ENCODE measurements around the gene SENP8.
"Not testable (repeated sequence)": the region's sequence is repeated elsewhere in the genome, so short reads cannot be mapped to it uniquely, and the experiment has no call there.

The SENP8 gene

DNA sequence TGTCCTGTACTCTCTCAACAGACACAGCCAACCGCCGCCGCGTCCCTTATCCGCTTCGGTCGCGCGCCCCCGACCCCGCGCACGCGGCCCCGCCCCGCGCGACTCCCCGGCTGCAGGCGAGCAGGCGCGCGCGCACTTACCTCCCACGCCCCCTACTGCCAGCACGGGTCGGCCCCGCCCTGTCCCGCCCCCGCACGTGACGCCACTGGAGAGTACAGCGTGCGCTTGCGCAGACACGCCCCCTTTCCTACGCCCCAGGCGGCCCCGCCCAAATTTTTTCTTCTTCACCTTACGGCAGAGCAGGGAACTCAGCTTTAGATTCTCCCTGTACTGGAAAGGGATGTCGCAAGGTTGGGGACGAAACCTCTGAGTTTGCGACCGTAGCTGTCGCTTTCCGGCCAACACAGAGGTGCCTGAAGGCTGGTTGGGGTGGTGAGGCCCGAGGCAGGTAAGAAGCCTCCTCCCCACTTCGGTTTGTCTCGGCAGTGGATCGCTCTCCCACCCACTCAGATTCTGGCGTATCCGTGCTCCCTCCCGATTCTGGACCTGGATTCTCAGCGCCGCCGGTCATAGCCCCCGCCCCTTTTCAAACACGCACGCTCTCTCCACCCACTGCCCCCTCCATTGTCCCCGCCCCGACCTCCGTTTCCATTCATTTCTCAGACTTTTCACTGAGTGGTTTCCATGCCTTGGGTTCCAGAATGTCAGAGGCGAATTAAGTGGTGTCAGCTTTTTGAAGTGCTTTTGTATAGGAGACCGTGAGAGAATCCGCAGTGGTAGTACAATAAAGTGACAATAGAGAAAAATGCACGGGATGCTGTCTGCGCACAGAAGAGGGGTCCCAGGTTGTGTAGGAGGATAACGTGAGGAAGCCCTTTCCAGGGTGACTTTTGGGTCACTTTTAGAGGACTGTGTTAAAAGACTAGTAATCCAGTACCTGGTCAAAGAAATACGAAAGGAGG is at the start of gene SENP8, which contains the start of gene MYO9A:
SENP8 (plus strand) TSS at position 387 of the 962 bp plus-strand sequence. CDS start 21,221 bp downstream, outside the sequence.
MYO9A (minus strand) TSS at position 134 of the 962 bp plus-strand sequence. CDS start 71,587 bp downstream, outside the sequence.
- DNase-seq, result peak; percentile 98 to 99

DNA sequence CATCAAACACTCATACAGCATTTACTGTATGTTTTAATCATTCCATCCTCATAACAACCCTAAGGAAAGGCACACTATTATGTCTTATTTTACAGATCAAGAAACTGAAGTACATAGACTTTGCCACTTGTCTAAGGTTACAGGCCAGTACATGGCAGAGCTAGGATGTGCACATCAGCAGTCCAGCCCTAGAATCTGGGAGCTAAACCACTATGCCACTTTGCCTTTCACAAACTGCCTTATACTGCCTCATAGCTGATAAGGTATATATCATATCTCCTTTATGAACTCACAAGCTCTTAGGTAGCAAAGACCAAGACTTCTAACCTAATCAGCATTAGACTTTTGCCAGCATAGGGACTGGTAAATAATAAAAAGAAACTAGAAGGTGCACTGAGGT is 49.3 kb upstream of the SENP8 start:
- DNase-seq, result no peak

DNA sequence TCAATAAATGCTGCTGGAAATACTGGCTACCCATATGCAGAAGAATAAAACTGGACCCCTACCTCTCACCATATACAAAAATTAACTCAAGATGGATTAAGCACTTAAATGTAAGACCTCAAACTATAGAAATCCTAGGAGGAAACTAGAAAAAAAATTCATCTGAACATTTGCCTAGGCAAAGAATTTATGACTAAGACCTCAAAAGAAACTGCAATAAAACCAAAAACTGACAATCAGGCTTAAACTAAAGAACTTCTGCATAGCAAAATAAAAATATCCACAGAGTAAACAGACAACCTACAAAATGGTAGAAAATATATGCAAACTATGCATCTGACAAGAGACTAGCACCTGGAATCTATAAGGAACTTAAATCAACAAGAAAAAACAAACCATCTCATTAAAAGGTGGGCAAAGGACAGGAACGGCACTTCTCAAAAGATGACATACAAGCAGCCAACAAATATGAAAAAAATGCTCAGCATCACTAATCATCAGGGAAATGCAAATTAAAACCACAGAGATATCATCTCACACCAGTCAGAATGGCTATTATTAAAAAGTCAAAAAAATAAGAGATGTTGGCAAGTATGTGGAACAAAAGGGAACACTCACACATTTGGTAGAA is 47.3 kb upstream of the SENP8 start:
- no peak for DNase-seq

DNA sequence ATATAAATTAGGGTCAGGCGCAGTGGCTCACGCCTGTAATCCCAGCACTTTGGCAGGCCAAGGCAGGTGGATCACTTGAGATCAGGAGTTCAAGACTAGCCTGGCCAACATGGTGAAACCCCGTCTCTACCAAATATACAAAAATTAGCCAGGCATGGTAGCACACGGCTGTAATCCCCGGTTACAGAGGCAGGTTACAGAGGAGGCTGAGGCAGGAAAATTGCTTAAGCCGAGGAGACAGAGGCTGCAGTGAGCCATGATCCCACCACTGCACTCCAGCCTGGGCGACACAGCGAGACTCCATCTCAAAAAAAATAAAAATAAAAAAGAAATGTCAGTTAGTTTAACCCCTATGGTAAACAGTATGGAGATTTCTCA is 46.8 kb upstream of the SENP8 start:
- DNase-seq, result not testable (repeated sequence)

DNA sequence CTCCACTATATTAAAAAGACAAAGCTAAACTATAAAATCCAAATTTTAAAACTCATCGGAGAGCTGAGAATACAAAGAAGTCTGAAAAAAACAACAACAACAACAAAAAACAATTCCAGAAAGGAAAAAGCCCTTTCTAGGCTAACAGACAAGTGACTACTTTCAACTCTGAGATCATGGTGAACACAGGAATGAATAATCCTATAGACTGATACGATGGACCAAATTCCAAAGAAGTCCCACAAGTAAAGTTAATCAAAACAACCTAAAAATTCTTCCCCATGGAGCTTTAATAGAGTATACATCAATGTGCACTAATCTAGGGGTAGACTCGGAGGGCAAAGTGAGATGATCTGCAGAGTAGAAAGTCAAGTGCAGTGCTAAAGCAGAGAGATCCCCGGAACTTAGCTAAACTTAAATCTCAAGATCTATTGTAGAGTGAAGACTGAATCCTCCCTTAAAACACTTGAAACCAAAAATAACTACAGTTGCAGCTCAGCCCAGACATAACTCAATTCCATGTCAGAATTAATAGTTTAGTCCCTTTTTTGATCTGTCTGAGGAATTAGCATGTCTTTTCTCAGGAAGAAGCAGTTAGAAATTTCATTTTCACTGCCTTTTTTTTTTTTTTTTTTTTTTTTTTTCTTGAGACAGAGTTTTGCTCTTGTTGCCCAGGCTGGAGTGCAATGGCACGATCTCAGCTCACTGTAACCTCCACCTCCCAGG is 43.7 kb upstream of the SENP8 start:
- DNase-seq, result no peak

DNA sequence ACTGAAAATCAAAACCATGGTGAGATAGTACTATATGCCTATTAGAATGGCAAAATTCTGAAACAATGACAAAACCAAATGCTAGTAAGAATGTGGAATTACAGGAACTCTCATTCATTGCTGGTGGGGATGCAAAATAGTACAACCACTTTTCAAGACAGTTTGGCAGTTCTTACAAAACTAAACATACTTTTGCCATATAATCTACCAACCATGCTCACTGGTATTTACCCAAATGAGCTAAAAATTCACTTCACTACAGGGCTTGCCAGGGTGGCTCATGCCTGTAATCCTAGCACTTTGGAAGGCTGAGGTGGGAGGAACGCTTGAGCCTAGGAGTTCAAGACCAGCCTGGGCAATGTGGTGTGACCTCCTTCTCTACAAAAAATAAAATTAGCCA is 40.3 kb upstream of the SENP8 start:
- DNase-seq, result no peak

DNA sequence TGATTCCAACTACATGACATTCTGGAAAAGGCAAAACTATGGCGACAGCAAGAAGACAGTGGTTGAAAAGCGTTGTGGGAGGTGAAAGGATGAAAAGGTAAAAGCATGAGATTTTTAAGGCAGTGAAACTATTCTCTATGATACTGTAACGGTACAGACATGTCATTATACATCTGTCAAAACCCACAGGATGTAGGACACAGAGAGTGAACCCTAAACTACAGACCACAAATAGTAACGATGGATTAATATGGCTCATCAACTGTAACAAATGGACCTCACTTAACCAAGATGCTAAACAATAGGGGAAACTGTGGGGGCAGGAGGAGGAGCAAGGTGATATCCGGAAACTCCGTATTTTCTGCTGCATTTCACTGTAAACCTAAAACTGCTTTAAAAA is 39.3 kb upstream of the SENP8 start:
- DNase-seq, result no peak

DNA sequence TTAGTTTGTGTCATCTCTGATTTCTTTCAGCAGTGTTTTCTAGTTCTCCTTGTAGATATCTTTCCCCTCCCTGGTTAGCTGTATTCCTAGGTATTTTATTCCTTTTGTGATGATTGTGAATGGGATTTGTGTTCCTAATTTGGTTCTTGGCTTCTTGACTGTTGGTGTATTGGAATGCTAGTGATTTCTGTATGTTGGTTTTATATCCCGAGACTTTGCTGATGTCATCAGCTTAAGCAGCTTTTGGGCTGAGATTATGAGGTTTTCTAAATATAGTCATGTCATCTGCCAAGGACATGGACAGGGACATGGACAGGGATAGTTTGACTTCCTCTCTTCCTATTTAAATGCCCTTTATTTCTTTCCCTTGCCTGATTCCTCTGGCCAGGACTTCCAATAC is 36.0 kb upstream of the SENP8 start:
- DNase-seq, result no peak

DNA sequence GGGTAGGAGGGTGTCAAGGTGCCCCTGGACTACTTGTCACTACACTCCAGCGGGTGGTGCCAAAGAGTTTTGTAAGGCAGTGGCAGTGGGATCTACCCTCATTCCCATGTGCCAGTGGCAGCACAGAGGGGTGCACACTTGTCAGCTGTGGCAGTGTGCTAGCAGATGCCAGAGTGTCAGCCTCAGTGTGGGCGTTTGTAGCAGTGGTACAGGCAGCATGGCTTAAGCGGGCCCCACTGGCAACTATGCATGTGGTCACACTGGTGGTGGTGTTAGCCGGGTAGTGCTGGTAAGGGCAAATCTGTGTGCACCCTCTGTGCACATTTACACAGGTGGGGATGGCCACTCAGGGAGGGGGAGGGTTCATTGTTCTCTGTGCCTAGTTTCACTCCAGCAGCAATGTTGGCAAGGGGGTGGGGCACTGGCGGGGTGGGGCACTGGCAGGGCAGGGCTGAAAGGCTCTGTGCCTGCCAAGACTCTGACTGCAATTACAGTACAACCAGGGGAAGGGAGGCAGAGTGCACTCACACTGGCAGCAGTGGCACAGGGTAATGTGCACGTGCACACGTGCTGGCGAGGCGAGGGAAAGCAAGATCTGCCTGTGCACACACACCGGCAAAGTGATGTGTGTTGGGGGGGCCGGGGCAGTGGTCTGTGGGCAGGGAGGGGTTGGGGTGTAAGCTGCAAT is 32.0 kb upstream of the SENP8 start:
- DNase-seq, result no peak

DNA sequence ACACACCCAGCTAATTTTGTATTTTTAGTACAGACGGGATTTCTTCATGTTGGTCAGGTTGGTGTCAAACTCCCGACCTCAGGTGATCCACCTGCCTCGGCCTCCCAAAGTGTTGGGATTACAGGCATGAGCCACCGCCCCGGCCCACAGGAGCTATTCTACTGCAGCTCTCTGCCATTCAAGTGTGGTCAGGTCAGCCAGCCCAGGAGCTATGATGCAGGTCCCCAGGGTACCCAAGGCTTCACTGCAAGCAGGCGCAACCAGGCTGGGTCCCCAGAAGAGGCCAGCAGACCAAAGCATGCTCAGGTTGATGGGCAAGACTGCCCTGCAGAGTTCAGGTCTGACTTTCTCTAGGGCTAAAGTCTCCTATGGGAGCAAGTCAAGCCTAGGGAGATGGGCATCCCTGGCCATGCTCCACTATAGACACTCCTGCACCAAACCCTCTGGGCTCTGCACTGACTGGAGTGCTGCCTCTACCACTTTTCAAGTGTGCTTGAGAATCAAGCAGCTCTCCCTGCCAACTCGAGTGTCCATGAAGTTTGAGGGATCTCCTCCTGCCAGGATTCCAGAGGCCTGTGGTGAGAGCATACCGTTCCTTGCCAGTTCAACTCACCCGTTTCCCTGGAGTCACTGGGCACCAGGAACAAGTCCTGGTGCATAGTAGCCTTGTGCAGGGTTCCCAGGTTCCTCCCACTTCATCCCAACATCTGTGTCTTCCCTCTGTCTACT is 31.1 kb upstream of the SENP8 start:
- DNase-seq, result no peak

DNA sequence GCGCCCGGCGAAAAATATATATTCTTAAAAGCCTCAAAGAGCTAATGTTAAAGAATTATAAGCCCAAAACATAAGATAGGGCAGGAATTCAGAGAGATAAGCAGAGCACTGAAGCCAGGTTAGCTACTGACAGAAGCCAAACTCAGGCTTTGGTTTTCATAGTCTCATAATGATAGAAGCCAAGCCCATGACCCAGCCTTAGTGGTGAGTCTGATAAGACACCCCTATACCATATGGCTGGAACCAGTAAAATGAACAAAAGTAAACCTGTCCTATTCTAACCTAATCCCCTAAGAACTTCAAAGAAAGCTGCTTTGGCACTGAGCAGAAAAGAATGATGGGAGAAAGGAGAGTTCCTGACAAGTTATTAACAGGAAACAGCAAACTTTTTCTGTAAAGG is 26.2 kb upstream of the SENP8 start:
- DNase-seq, result no peak

DNA sequence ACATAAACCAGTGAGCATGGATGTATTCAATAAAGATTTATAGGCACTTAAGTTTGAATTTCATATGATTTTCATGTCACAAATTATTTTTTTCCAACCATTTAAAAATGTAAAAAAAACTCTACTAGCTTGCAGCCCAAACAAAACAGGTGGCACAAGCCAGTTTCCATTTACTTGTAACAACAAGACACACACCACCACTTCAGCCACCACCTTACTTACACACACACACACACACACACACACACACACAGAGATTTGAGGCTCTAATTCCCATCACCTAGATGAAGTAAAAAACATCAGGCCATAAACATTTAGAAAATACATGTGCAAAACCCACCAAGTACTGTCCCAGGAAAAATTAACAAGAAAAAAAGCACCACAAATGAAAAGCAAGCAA is 25.5 kb upstream of the SENP8 start:
- no peak for DNase-seq

DNA sequence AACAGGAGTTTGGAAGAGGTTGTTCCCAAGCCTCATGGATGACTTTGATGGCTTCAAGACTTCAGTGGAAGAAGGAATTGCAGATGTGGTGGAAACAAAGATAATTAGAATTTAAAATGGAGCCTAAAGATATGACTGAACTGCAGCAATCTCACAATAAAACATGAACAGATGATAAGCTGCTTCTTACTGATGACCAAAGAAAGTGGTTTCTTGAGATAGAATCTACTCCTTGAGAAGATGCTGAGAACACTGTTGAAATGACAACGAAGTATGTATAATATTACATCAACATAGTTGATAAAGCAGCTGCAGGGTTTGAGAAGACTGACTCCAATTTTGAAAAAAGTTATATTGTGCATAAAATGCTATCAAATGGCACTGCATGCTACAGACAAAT is 21.4 kb upstream of the SENP8 start:
- DNase-seq, result no peak

DNA sequence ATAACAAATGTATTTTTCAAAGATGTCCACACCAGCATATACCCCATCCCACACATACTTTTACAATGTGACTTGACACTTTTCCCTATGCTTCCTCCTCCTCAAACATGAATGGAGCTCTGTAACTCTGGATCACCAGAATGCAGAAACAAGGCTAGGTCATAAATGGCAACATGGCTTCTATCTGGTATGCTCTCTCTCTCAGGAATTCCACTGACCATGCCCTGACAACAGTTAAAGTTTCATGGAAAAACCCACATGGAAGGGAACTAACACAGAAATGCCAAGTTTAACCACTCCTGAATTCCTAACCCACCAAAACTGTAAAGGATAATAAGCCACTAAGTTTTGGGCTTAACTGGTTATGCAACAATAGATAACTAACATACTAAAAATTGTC is 20.2 kb upstream of the SENP8 start:
- no peak for DNase-seq

DNA sequence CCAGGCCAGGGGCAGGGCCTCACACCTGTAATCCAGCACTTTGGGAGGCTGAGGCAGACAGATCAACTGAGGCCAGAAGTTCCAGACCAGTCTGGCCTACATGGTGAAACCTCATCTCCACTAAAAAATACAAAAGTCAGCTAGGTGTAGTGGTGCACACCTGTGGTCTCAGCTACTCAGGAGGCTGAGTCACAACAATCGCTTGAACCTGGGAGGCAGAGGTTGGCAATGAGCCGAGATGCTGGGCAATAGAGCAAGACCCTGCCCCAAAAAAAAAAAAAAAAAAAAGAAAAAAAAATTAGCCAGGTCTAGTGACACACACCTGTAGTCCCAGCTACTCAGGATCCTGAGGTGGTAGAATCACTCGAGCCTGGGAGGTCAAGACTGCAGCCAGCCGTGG is 19.0 kb upstream of the SENP8 start:
- DNase-seq, result no peak

DNA sequence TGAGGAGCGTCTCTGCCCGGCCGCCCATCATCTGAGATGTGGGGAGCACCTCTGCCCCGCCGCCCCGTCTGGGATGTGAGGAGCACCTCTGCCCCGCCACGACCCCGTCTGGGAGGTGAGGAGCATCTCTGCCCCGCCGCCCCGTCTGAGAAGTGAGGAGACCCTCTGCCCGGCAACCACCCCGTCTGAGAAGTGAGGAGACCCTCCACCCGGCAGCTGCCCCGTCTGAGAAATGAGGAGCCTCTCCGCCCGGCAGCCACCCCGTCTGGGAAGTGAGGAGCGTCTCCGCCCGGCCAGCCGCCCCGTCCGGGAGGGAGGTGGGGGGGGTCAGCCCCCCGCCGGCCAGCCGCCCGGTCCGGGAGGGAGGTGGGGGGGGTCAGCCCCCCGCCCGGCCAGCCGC is 17.7 kb upstream of the SENP8 start:
- not testable (repeated sequence) for DNase-seq

DNA sequence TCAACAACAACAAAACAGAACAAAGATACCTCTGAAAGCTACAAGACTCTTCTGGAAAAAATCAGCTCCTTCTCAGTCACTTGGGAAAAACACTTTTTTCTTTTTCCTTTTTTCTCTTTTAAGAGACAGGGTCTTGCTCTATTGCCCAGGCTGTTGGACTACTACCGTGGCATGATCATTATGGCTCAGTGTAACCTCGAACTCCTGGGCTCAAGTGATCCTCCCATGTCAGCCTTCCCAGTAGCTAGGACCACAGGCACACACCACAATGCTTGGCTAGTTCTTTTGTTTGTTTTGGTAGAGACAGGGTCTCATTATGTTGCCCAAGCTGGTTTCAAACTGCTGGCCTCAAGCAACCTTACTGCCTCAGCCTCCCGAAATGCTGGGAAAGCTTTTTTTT is 13.1 kb upstream of the SENP8 start:
- DNase-seq, result no peak

DNA sequence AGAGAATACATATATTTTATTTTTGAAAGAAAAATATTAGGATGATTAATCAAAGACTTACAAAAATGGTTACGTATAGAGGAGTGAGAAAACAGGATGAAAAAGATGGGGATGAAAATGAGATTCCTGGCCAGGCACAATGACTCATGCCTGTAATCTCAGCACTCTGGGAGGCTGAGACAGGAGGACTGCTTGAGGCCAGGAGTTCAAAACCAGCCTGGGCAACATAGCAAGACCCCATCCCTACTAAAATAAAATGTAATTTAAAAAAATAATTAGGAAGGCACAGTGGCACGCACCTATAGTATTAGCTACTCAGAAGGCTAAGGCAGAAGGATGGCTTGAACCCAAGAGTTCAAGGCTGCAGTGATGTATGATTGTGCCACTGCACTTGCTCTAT is 12.1 kb upstream of the SENP8 start:
- no peak for DNase-seq

DNA sequence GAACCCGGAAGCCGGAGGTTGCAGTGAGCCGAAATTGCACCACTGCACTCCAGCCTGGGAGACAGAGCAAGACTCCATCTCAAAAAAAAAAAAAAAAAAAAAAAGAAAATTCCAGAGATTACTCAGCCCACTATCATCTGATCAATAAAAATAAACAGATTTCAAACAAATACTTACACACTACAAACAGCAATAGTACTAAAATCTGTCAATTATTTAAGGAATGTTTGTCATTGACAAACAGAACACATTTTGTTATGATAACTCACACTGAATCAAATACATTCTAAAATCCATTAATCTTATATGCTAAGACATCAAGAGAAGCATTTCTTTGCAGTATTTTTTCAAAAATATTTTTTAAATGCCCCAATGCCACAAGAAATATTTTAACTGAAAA is 7.8 kb upstream of the SENP8 start:
- DNase-seq, result no peak

DNA sequence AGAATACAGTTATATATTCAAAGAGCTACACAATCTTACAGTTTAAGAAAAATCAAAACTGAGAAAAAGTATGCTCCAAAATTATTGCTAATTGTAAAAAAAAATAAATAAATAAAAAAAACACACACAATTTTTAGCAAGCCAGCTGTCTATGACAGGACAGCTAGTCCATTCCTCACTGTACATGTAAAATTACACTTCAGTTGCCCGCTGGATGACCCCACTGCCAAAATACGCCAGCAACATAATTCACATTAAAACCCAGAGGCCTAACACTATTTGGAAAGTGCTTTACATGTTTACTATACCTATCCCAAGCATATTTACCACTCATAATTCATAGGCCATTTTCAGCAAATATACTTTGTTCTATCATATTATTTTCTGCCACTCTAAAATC is 6.1 kb upstream of the SENP8 start:
- DNase-seq, result no peak

DNA sequence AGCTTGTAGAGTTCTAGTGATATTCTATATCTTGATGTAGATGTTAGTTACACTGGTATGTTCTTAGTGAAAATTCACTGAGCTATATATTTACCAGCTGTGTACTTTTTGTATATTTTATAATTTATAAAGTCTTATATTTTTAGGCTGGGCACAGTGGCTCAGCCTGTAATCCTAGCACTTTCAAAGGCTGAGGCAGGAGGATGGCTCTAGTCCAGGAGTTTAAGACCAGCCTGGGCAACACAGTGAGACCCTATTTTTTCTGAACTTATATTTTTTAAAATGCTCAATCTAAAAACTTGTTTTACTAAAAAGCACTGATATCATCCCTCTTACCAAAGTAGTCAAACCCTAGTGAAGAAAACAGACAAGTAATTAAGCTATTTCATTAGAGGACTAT is 5.4 kb upstream of the SENP8 start:
- no peak for DNase-seq

DNA sequence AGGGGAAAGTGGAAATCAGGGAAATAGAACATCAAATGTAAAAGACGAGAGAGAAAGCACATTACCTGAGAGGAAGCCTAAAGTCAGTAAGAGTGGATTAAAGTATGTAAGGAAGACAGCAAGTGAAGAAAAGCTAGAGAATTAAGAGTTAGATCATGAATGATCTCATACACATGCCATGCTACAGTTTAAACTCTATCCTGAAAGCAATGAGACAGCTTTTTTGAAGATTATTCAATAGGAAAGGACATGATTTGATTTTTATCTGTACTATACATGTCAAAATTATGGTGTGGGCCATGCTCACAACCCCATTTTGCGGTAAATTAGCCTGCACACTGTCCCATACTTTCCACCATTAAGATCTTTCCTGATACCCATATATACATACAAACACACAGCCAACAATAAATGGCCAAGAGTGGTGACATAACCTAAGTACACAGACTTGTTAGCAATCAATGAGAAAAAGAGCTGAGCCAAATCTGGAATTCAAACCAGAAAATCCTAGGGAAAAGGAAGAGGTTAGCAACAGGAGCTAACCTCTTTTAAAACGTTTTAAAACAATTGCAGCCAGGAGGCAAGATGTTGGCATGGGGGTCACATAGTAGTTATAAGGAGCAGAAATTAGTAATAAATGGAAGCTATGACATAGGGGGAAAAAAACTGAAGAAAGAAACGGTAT is 4.7 kb upstream of the SENP8 start:
- no peak for DNase-seq
